Tibial nerve (tissue), 4 donors: ENCODE data around the gene CLCA2. TPM values are rescaled to one million over a fixed set of nuclear protein-coding genes. Genes with fewer than 3 reads are reported as not detected.

ENCODE experiments used
- DNase-seq, 2 donors: peaks; one replicate each; pipeline ENCODE4 v3.0.0-alpha.2; 2019; ENCODE audit warnings: low spot score in 2 of 2
- H3K27ac ChIP-seq, 4 donors: fragments of 200-600 bp; sonication (generic) in 3 of 4; one replicate each; pipeline ENCODE4 v1.5.1; 2017 to 2019; ENCODE audit warnings: mild to moderate bottlenecking in 1 of 4
- H3K27me3 ChIP-seq, 2 donors: fragments of 200-600 bp; sonication (generic) in 1 of 2; one replicate each; pipeline versions ENCODE4 v1.5.1 to v1.6.0; 2017 to 2019
- H3K36me3 ChIP-seq, 3 donors: fragments of 200-600 bp; sonication (generic); one replicate each; pipeline ENCODE4 v1.5.1; 2018 to 2019
- H3K4me1 ChIP-seq, 4 donors: fragments of 200-600 bp; sonication (generic) in 3 of 4; one replicate each; pipeline ENCODE4 v1.5.1; 2017 to 2019
- H3K4me3 ChIP-seq, 4 donors: fragments of 200-600 bp; sonication (generic) in 3 of 4; one replicate each; pipeline ENCODE4 v1.5.1; 2017 to 2019; ENCODE audit warnings: mild to moderate bottlenecking in 1 of 4, moderate library complexity in 1 of 4
- H3K9me3 ChIP-seq, 4 donors: fragments of 200-600 bp; sonication (generic) in 3 of 4; one replicate each; pipeline ENCODE4 v1.5.1; 2017 to 2019
- CTCF ChIP-seq, 5 experiments: fragments of 200-600 bp in 3 of 5; fragments of 450-650 bp in 2 of 5; sonication (generic) in 3 of 5; IDR thresholded peaks; one replicate each; pipeline ENCODE4 v1.5.1; 2016 to 2019; ENCODE audit warnings: antibody characterized with exemption in 5 of 5, mild to moderate bottlenecking in 3 of 5, moderate library complexity in 2 of 5
- EP300 ChIP-seq, 2 donors: sonication (generic); formaldehyde crosslinking; IDR thresholded peaks; one replicate each; pipeline ENCODE4 v1.6.1; 2017; ENCODE audit warnings: antibody characterized with exemption in 2 of 2, mild to moderate bottlenecking in 1 of 2
- POLR2A ChIP-seq, 2 donors: fragments of 450-650 bp; IDR thresholded peaks; one replicate each; pipeline ENCODE4 v1.6.1; 2017; ENCODE audit warnings: antibody characterized with exemption in 2 of 2, mild to moderate bottlenecking in 2 of 2, moderate library complexity in 2 of 2
- WGBS, 2 donors: methylation state at CpG; one replicate each; pipeline ENCODE4 v1.1.5; 2018; 5-methylcytosine and 5-hydroxymethylcytosine counted together
- total RNA-seq, 4 donors: library from RNA; depleted of rRNA; stranded (reverse); fragments of >200 nt; gene quantifications; one replicate each; pipeline ENCODE4 v1.1.0, GENCODE V29; 2016

The CLCA2 gene
- total RNA-seq, 4 donors from 2014 or later = not detected

DNA sequence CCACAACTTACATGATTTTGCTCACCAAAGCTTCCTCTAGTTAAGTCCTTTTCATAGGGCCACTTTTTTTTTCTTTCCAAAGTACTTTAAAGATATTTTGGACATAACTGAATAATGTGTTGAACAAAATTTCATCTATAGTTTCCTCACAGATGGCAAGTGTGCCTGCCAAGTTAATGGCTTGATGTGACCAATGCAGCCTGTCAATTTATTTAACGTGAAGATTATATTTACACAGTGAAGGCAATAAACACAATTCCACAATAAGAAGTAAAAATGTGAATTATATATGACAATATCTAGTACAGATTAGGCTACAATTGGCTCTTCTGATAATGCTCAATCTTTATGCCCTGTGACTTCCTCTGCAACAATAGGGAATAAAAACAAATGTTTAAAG, 18.0 kb downstream of the CLCA2 start:
- TF ChIP-seq CTCF (IDR thresholded peaks at IDR 0.05) (no peak), EP300 (IDR thresholded peaks at IDR 0.05) (no peak), POLR2A (IDR thresholded peaks at IDR 0.05) (no peak)
- WGBS, 2 donors = 76 to 86% methylated on average over 1 of the region's 1 CpG
- H3K27ac ChIP-seq = no peak overlapping the region
- H3K4me1 ChIP-seq = no peaks in the 10 kb centered on the region
- H3K9me3 ChIP-seq = no peaks in the 10 kb centered on the region
- no peaks in the 10 kb centered on the region for H3K36me3 ChIP-seq
- no peaks in the 10 kb centered on the region for H3K27me3 ChIP-seq
- no peak overlapping the region for H3K4me3 ChIP-seq
- DNase-seq = no peak

DNA sequence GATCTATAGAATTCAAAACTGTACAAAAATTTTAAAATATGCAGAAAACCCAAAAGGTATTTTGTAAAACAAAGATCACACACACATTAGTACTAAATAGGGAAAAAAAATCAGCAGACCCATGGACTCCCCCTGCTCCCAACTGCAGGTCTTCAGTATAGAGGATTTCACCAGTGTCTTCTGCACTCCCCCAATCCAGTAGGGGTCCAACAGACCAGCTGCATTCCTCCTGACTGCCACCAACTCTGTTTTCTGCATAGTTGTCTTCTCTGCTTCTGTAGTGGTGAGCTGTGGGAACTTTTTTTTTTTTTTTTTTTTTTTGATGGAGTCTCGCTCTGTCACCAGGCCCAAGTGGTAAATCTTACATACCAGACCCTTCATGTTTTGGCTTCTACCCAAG, 21.9 kb downstream of the CLCA2 start:
- 94 to 100% methylated on average over 1 of the region's 1 CpG for WGBS, 2 donors
- Histone ChIP-seq H3K4me3 (no peak overlapping the region), H3K27me3 (no peaks in the 10 kb centered on the region), H3K4me1 (peaks cover 0 to 4% (median 0%) of the 10 kb centered on the region in 4 donors), H3K27ac (no peak overlapping the region), H3K9me3 (no peaks in the 10 kb centered on the region), H3K36me3 (no peaks in the 10 kb centered on the region)
- DNase-seq = no peak
- TF ChIP-seq EP300 (IDR thresholded peaks at IDR 0.05) = no peak
- TF ChIP-seq CTCF (IDR thresholded peaks at IDR 0.05) = no peak
- no peak for TF ChIP-seq POLR2A (IDR thresholded peaks at IDR 0.05)

- Histone ChIP-seq H3K36me3 (no peaks in the 10 kb centered on the region), H3K4me3 (no peak overlapping the region), H3K27me3 (no peaks in the 10 kb centered on the region), H3K4me1 (peaks cover 0 to 4% (median 0%) of the 10 kb centered on the region in 4 donors), H3K27ac (no peak overlapping the region), H3K9me3 (no peaks in the 10 kb centered on the region)
- WGBS, 2 donors = 29 to 46% methylated on average over 4 of the region's 4 CpGs
- DNase-seq = no peak
- TF ChIP-seq CTCF (IDR thresholded peaks at IDR 0.05) (no peak), EP300 (IDR thresholded peaks at IDR 0.05) (no peak), POLR2A (IDR thresholded peaks at IDR 0.05) (no peak)
These were observed 23.3 kb downstream of the CLCA2 start for GRCh38 chr1:86447198-86447790.

GRCh38 chr1:86448670-86449069, 24.7 kb downstream of the CLCA2 start:
- H3K36me3 ChIP-seq = no peaks in the 10 kb centered on the region
- no peak for TF ChIP-seq POLR2A (IDR thresholded peaks at IDR 0.05)
- TF ChIP-seq CTCF (IDR thresholded peaks at IDR 0.05) = no peak
- TF ChIP-seq EP300 (IDR thresholded peaks at IDR 0.05) = no peak
- WGBS, 2 donors = 40 to 49% methylated on average over 1 of the region's 1 CpG
- H3K27me3 ChIP-seq = no peaks in the 10 kb centered on the region
- peaks cover 0 to 4% (median 0%) of the 10 kb centered on the region in 4 donors for H3K4me1 ChIP-seq
- H3K27ac ChIP-seq = no peak overlapping the region
- H3K9me3 ChIP-seq = no peaks in the 10 kb centered on the region
- H3K4me3 ChIP-seq = no peak overlapping the region
- DNase-seq = no peak

- no peaks in the 10 kb centered on the region for H3K27me3 ChIP-seq
- DNase-seq = no peak
- no peaks in the 10 kb centered on the region for H3K36me3 ChIP-seq
- no peak overlapping the region for H3K4me3 ChIP-seq
- H3K27ac ChIP-seq = no peak overlapping the region
- TF ChIP-seq POLR2A (IDR thresholded peaks at IDR 0.05) (no peak), CTCF (IDR thresholded peaks at IDR 0.05) (no peak), EP300 (IDR thresholded peaks at IDR 0.05) (no peak)
- WGBS, 2 donors = 89 to 91% methylated on average over 1 of the region's 1 CpG
- no peaks in the 10 kb centered on the region for H3K9me3 ChIP-seq
- H3K4me1 ChIP-seq = peaks cover 0 to 4% (median 0%) of the 10 kb centered on the region in 4 donors
These were observed 25.1 kb downstream of the CLCA2 start for GRCh38 chr1:86449103-86449502.
